ENCODE data around the gene HOATZ.

Gene HOATZ

GRCh38 chr11:111483431-111483830 lies 31.1 kb upstream of the HOATZ start:
- H3K4me3 ChIP-seq (ENCODE audit: low read depth in 1 of 5, low read length in 5 of 5): no peak overlapping the region
- H3K9me3 ChIP-seq (ENCODE audit: control insufficient read depth in 5 of 5, low read length in 5 of 5): peaks cover 6 to 16% (median 12%) of the 10 kb centered on the region in 5 donors
- H3K27me3 ChIP-seq (ENCODE audit: control insufficient read depth in 5 of 5, insufficient read depth in 4 of 5, low read length in 5 of 5): no peaks in the 10 kb centered on the region
- H3K9ac ChIP-seq (ENCODE audit: low read length in 5 of 5): no peak overlapping the region
- H3K4me1 ChIP-seq (ENCODE audit: control insufficient read depth in 5 of 5, insufficient read depth in 5 of 5, low read length in 5 of 5): no peaks in the 10 kb centered on the region
- H3K27ac ChIP-seq (ENCODE audit: low read depth, low read length): no peak overlapping the region
- H3K36me3 ChIP-seq (ENCODE audit: control insufficient read depth in 5 of 5, insufficient read depth in 5 of 5, low read length in 5 of 5): no peaks in the 10 kb centered on the region

GRCh38 chr11:111490496-111490895 lies 24.1 kb upstream of the HOATZ start:
- Histone ChIP-seq H3K4me1 (ENCODE audit: control insufficient read depth in 5 of 5, insufficient read depth in 5 of 5, low read length in 5 of 5) (no peaks in the 10 kb centered on the region), H3K27ac (ENCODE audit: low read depth, low read length) (no peak overlapping the region), H3K9ac (ENCODE audit: low read length in 5 of 5) (no peak overlapping the region), H3K9me3 (ENCODE audit: control insufficient read depth in 5 of 5, low read length in 5 of 5) (peaks cover 0 to 5% (median 0%) of the 10 kb centered on the region in 5 donors), H3K36me3 (ENCODE audit: control insufficient read depth in 5 of 5, insufficient read depth in 5 of 5, low read length in 5 of 5) (no peaks in the 10 kb centered on the region), H3K27me3 (ENCODE audit: control insufficient read depth in 5 of 5, insufficient read depth in 4 of 5, low read length in 5 of 5) (no peaks in the 10 kb centered on the region), H3K4me3 (ENCODE audit: low read depth in 1 of 5, low read length in 5 of 5) (no peak overlapping the region)

- no peaks in the 10 kb centered on the region for H3K9me3 ChIP-seq (ENCODE audit: control insufficient read depth in 5 of 5, low read length in 5 of 5)
- no peaks in the 10 kb centered on the region for H3K4me1 ChIP-seq (ENCODE audit: control insufficient read depth in 5 of 5, insufficient read depth in 5 of 5, low read length in 5 of 5)
- no peak overlapping the region for H3K4me3 ChIP-seq (ENCODE audit: low read depth in 1 of 5, low read length in 5 of 5)
- H3K27me3 ChIP-seq (ENCODE audit: control insufficient read depth in 5 of 5, insufficient read depth in 4 of 5, low read length in 5 of 5): no peaks in the 10 kb centered on the region
- no peak overlapping the region for H3K27ac ChIP-seq (ENCODE audit: low read depth, low read length)
- no peaks in the 10 kb centered on the region for H3K36me3 ChIP-seq (ENCODE audit: control insufficient read depth in 5 of 5, insufficient read depth in 5 of 5, low read length in 5 of 5)
- no peak overlapping the region for H3K9ac ChIP-seq (ENCODE audit: low read length in 5 of 5)
Measured at GRCh38 chr11:111494040-111494439, 20.5 kb upstream of the HOATZ start.

GRCh38 chr11:111499483-111499882 lies 15.1 kb upstream of the HOATZ start:
- no peaks in the 10 kb centered on the region for H3K27me3 ChIP-seq (ENCODE audit: control insufficient read depth in 5 of 5, insufficient read depth in 4 of 5, low read length in 5 of 5)
- no peaks in the 10 kb centered on the region for H3K36me3 ChIP-seq (ENCODE audit: control insufficient read depth in 5 of 5, insufficient read depth in 5 of 5, low read length in 5 of 5)
- no peaks in the 10 kb centered on the region for H3K9me3 ChIP-seq (ENCODE audit: control insufficient read depth in 5 of 5, low read length in 5 of 5)
- no peak overlapping the region for H3K4me3 ChIP-seq (ENCODE audit: low read depth in 1 of 5, low read length in 5 of 5)
- H3K27ac ChIP-seq (ENCODE audit: low read depth, low read length): no peak overlapping the region
- no peaks in the 10 kb centered on the region for H3K4me1 ChIP-seq (ENCODE audit: control insufficient read depth in 5 of 5, insufficient read depth in 5 of 5, low read length in 5 of 5)
- H3K9ac ChIP-seq (ENCODE audit: low read length in 5 of 5): no peak overlapping the region

- H3K4me1 ChIP-seq (ENCODE audit: control insufficient read depth in 5 of 5, insufficient read depth in 5 of 5, low read length in 5 of 5): no peaks in the 10 kb centered on the region
- H3K27ac ChIP-seq (ENCODE audit: low read depth, low read length): no peak overlapping the region
- H3K9ac ChIP-seq (ENCODE audit: low read length in 5 of 5): no peak overlapping the region
Measured at GRCh38 chr11:111500481-111500880, 14.1 kb upstream of the HOATZ start.

GRCh38 chr11:111502611-111503010 lies 12.0 kb upstream of the HOATZ start:
- Histone ChIP-seq H3K27ac (ENCODE audit: low read depth, low read length) (no peak overlapping the region), H3K4me3 (ENCODE audit: low read depth in 1 of 5, low read length in 5 of 5) (no peak overlapping the region), H3K27me3 (ENCODE audit: control insufficient read depth in 5 of 5, insufficient read depth in 4 of 5, low read length in 5 of 5) (no peaks in the 10 kb centered on the region), H3K9ac (ENCODE audit: low read length in 5 of 5) (no peak overlapping the region), H3K36me3 (ENCODE audit: control insufficient read depth in 5 of 5, insufficient read depth in 5 of 5, low read length in 5 of 5) (no peaks in the 10 kb centered on the region), H3K9me3 (ENCODE audit: control insufficient read depth in 5 of 5, low read length in 5 of 5) (peaks cover 0 to 3% (median 0%) of the 10 kb centered on the region in 5 donors), H3K4me1 (ENCODE audit: control insufficient read depth in 5 of 5, insufficient read depth in 5 of 5, low read length in 5 of 5) (no peaks in the 10 kb centered on the region)

More at GRCh38 chr11:111500481-111500880, 14.1 kb upstream of the HOATZ start:
- no peaks in the 10 kb centered on the region for H3K27me3 ChIP-seq (ENCODE audit: control insufficient read depth in 5 of 5, insufficient read depth in 4 of 5, low read length in 5 of 5)
- no peaks in the 10 kb centered on the region for H3K36me3 ChIP-seq (ENCODE audit: control insufficient read depth in 5 of 5, insufficient read depth in 5 of 5, low read length in 5 of 5)
- H3K4me3 ChIP-seq (ENCODE audit: low read depth in 1 of 5, low read length in 5 of 5): no peak overlapping the region
- peaks cover 0 to 3% (median 0%) of the 10 kb centered on the region in 5 donors for H3K9me3 ChIP-seq (ENCODE audit: control insufficient read depth in 5 of 5, low read length in 5 of 5)

- Histone ChIP-seq H3K36me3 (ENCODE audit: control insufficient read depth in 5 of 5, insufficient read depth in 5 of 5, low read length in 5 of 5) (no peaks in the 10 kb centered on the region), H3K27ac (ENCODE audit: low read depth, low read length) (no peak overlapping the region), H3K4me3 (ENCODE audit: low read depth in 1 of 5, low read length in 5 of 5) (no peak overlapping the region), H3K9me3 (ENCODE audit: control insufficient read depth in 5 of 5, low read length in 5 of 5) (no peaks in the 10 kb centered on the region), H3K4me1 (ENCODE audit: control insufficient read depth in 5 of 5, insufficient read depth in 5 of 5, low read length in 5 of 5) (peaks cover 0 to 19% (median 16%) of the 10 kb centered on the region in 5 donors), H3K9ac (ENCODE audit: low read length in 5 of 5) (no peak overlapping the region), H3K27me3 (ENCODE audit: control insufficient read depth in 5 of 5, insufficient read depth in 4 of 5, low read length in 5 of 5) (peaks cover 8 to 25% (median 22%) of the 10 kb centered on the region in 5 donors)
Measured at GRCh38 chr11:111510311-111510710, 4.3 kb upstream of the HOATZ start.

GRCh38 chr11:111512296-111513239 lies 2.0 kb upstream of the HOATZ start, which contains the start of gene BTG4:
Gene BTG4, minus strand, starts transcription at chr11:111512386. Its CDS starts 13,610 bp downstream, at chr11:111498776.
- no peak within 1 kb of the TSS for H3K9ac ChIP-seq (ENCODE audit: low read length in 5 of 5)

GRCh38 chr11:111513240-111513605 lies 1.4 kb upstream of the HOATZ start:
- H3K27ac ChIP-seq (ENCODE audit: low read depth, low read length): no peak overlapping the region
- H3K9ac ChIP-seq (ENCODE audit: low read length in 5 of 5): no peak overlapping the region
- H3K4me1 ChIP-seq (ENCODE audit: control insufficient read depth in 5 of 5, insufficient read depth in 5 of 5, low read length in 5 of 5): peaks cover 0 to 19% (median 16%) of the 10 kb centered on the region in 5 donors
- H3K9me3 ChIP-seq (ENCODE audit: control insufficient read depth in 5 of 5, low read length in 5 of 5): no peaks in the 10 kb centered on the region
- H3K27me3 ChIP-seq (ENCODE audit: control insufficient read depth in 5 of 5, insufficient read depth in 4 of 5, low read length in 5 of 5): peaks cover 8 to 25% (median 22%) of the 10 kb centered on the region in 5 donors
- no peaks in the 10 kb centered on the region for H3K36me3 ChIP-seq (ENCODE audit: control insufficient read depth in 5 of 5, insufficient read depth in 5 of 5, low read length in 5 of 5)
- peak overlapping the region in 2 of 5 donors; percentile 22 to 51 for H3K4me3 ChIP-seq (ENCODE audit: low read depth in 1 of 5, low read length in 5 of 5)

More at GRCh38 chr11:111512296-111513239, 2.0 kb upstream of the HOATZ start, which contains the start of gene BTG4:
- Histone ChIP-seq H3K36me3 (ENCODE audit: control insufficient read depth in 5 of 5, insufficient read depth in 5 of 5, low read length in 5 of 5) (no peaks in the 10 kb centered on the region), H3K4me1 (ENCODE audit: control insufficient read depth in 5 of 5, insufficient read depth in 5 of 5, low read length in 5 of 5) (peaks cover 0 to 19% (median 16%) of the 10 kb centered on the region in 5 donors), H3K27me3 (ENCODE audit: control insufficient read depth in 5 of 5, insufficient read depth in 4 of 5, low read length in 5 of 5) (peaks cover 8 to 25% (median 22%) of the 10 kb centered on the region in 5 donors), H3K4me3 (ENCODE audit: low read depth in 1 of 5, low read length in 5 of 5) (peak within 1 kb of the TSS; percentile 22 to 63 (median 52)), H3K27ac (ENCODE audit: low read depth, low read length) (no peak within 1 kb of the TSS), H3K9me3 (ENCODE audit: control insufficient read depth in 5 of 5, low read length in 5 of 5) (no peaks in the 10 kb centered on the region)

GRCh38 chr11:111515591-111515990 lies 1.0 kb downstream of the HOATZ start:
- Histone ChIP-seq H3K36me3 (ENCODE audit: control insufficient read depth in 5 of 5, insufficient read depth in 5 of 5, low read length in 5 of 5) (no peaks in the 10 kb centered on the region), H3K4me3 (ENCODE audit: low read depth in 1 of 5, low read length in 5 of 5) (no peak overlapping the region), H3K4me1 (ENCODE audit: control insufficient read depth in 5 of 5, insufficient read depth in 5 of 5, low read length in 5 of 5) (peaks cover 0 to 21% (median 19%) of the 10 kb centered on the region in 5 donors), H3K9me3 (ENCODE audit: control insufficient read depth in 5 of 5, low read length in 5 of 5) (no peaks in the 10 kb centered on the region), H3K27ac (ENCODE audit: low read depth, low read length) (no peak overlapping the region), H3K9ac (ENCODE audit: low read length in 5 of 5) (no peak overlapping the region), H3K27me3 (ENCODE audit: control insufficient read depth in 5 of 5, insufficient read depth in 4 of 5, low read length in 5 of 5) (peaks cover 8 to 25% (median 22%) of the 10 kb centered on the region in 5 donors)

Data from subcutaneous abdominal adipose tissue (tissue), 5 donors.